GM12878 (cell line): ENCODE measurements around the gene FAAH2. TPM values are rescaled to one million over a fixed set of nuclear protein-coding genes. Genes with fewer than 3 reads are reported as not detected.

Experiments used
- ATAC-seq: fragments of 200-7000 bp; cut with Tn5 transposase; 3 replicates; pipeline ENCODE4 v1.9.1; 2020; ENCODE audit warnings: mild to moderate bottlenecking, moderate library complexity
- BruUV-seq: library from RNA; stranded (reverse); fragments of 400-500 nt; replicated peaks from 2 replicates; lab custom pipeline; 2021; lab: Mats Ljungman, UMichigan
- CTCF ChIA-PET: fragments of 300-600 bp; sonication (Branson Sonifier 250); formaldehyde crosslinking; extraction: SDS; loops from one replicate; lab custom pipeline; 2021; ENCODE audit warnings: inconsistent platforms; lab: Yijun Ruan, JAX
- POLR2A ChIA-PET: fragments of 350-600 bp; formaldehyde crosslinking; extraction: SDS; loops from one replicate; lab custom pipeline; 2021; ENCODE audit warnings: inconsistent platforms; lab: Charles Lee
- RAD21 ChIA-PET: fragments of 300-600 bp; sonication (Branson Sonifier 250); formaldehyde crosslinking; loops from one replicate; lab custom pipeline; 2023; ENCODE audit warnings: antibody characterized with exemption; ENCODE audit not compliant: unreplicated experiment; lab: Charles Lee
- SMC1A ChIA-PET: fragments of 300-600 bp; sonication (Branson Sonifier 250); formaldehyde crosslinking; loops from one replicate; lab custom pipeline; 2023; ENCODE audit not compliant: unreplicated experiment, uncharacterized antibody; lab: Charles Lee
- DNase-seq: peaks from one replicate; pipeline ENCODE4 v3.0.0-alpha.2; 2011; ENCODE audit warnings: low read depth, low spot score
- FAIRE-seq: peaks from 3 replicates; lab custom pipeline; 2011; peaks lifted over from hg19 to GRCh38; lab: Jason Lieb, UNC
- H2AFZ ChIP-seq: 2 replicates; pipeline ENCODE4 v1.6.0; 2011; ENCODE audit warnings: low read depth, low read length, control low read depth; ENCODE audit not compliant: control insufficient read depth
- H3K27ac ChIP-seq: 2 replicates; pipeline ENCODE4 v1.5.1; 2011; ENCODE audit warnings: control low read depth; ENCODE audit not compliant: control insufficient read depth, insufficient read depth
- H3K27me3 ChIP-seq, 2 experiments: replicated peaks in 1 of 2; 2 replicates each; pipeline versions ENCODE4 v1.6.0 to v1.6.1; 2011; ENCODE audit warnings: low read length in 1 of 2; ENCODE audit not compliant: control insufficient read depth in 2 of 2, insufficient read depth in 2 of 2
- H3K36me3 ChIP-seq, 2 experiments: 2 replicates each; pipeline ENCODE4 v1.5.1; 2011; ENCODE audit warnings: low read length in 1 of 2; ENCODE audit not compliant: control insufficient read depth in 2 of 2, insufficient read depth in 2 of 2
- H3K4me1 ChIP-seq: 2 replicates; pipeline ENCODE4 v1.6.1; 2011; ENCODE audit warnings: mild to moderate bottlenecking, low read length, moderate library complexity, mixed read lengths; ENCODE audit not compliant: control insufficient read depth, insufficient read depth
- H3K4me2 ChIP-seq: 2 replicates; pipeline ENCODE4 v1.6.0; 2011; ENCODE audit warnings: control low read depth; ENCODE audit not compliant: control insufficient read depth, insufficient read depth
- H3K4me3 ChIP-seq: fragments of 200-600 bp; sonication (generic); 2 replicates; pipeline ENCODE4 v1.5.1; 2016
- H3K79me2 ChIP-seq: 2 replicates; pipeline ENCODE4 v1.6.0; 2011; ENCODE audit warnings: low read length; ENCODE audit not compliant: control insufficient read depth, insufficient read depth
- H3K9ac ChIP-seq: 2 replicates; pipeline ENCODE4 v1.8.0; 2011; ENCODE audit warnings: low read length, control low read depth, mixed read lengths; ENCODE audit not compliant: control insufficient read depth, insufficient read depth
- H3K9me3 ChIP-seq: replicated peaks from 3 replicates; pipeline ENCODE4 v1.5.1; 2011; ENCODE audit warnings: mild to moderate bottlenecking, low read length; ENCODE audit not compliant: control insufficient read depth, insufficient read depth
- H4K20me1 ChIP-seq: 2 replicates; pipeline ENCODE4 v1.6.0; 2011; ENCODE audit not compliant: control insufficient read depth, insufficient read depth
- BCL11A ChIP-seq: IDR thresholded peaks from 2 replicates; pipeline ENCODE4 v1.6.1; 2011; ENCODE audit warnings: low read depth, low read length
- BMI1 ChIP-seq: fragments of 450-650 bp; IDR thresholded peaks from 2 replicates; pipeline ENCODE4 v1.6.1; 2016; ENCODE audit warnings: mild to moderate bottlenecking, moderate library complexity, borderline replicate concordance
- ESRRA ChIP-seq: IDR thresholded peaks from 2 replicates; pipeline ENCODE4 v1.6.1; 2012; ENCODE audit warnings: mild to moderate bottlenecking, low read length, improper control_type of control experiment
- KLF5 ChIP-seq: fragments of 450-650 bp; IDR thresholded peaks from 2 replicates; pipeline ENCODE4 v1.6.1; 2014; ENCODE audit warnings: mild to moderate bottlenecking; ENCODE audit not compliant: partially characterized antibody
- MEF2A ChIP-seq: IDR thresholded peaks from 2 replicates; pipeline ENCODE4 v1.6.1; 2011; ENCODE audit warnings: low read depth, mild to moderate bottlenecking, low read length, moderate library complexity; ENCODE audit not compliant: insufficient read depth
- MLLT1 ChIP-seq: fragments of 450-650 bp; IDR thresholded peaks from 2 replicates; pipeline ENCODE4 v1.6.1; 2016; ENCODE audit warnings: mild to moderate bottlenecking
- NBN ChIP-seq: fragments of 450-650 bp; IDR thresholded peaks from 2 replicates; pipeline ENCODE4 v1.6.1; 2016
- NKRF ChIP-seq: fragments of 450-650 bp; conservative IDR thresholded peaks from 2 replicates; pipeline ENCODE4 v1.6.1; 2017; ENCODE audit warnings: mild to moderate bottlenecking, moderate library complexity
- SIX5 ChIP-seq: IDR thresholded peaks from 2 replicates; pipeline ENCODE4 v1.6.1; 2011; ENCODE audit warnings: mild to moderate bottlenecking, low read depth, low read length, moderate library complexity; ENCODE audit not compliant: severe bottlenecking
- SMAD1 ChIP-seq: fragments of 450-650 bp; IDR thresholded peaks from 2 replicates; pipeline ENCODE4 v1.6.1; 2018; ENCODE audit warnings: mild to moderate bottlenecking, low read depth; ENCODE audit not compliant: partially characterized antibody
- SMAD5 ChIP-seq: IDR thresholded peaks from 2 replicates; pipeline ENCODE4 v1.6.1; 2016; ENCODE audit warnings: antibody characterized with exemption, low read depth
- SMC3 ChIP-seq: IDR thresholded peaks from 2 replicates; pipeline ENCODE4 v1.6.1; 2011; ENCODE audit warnings: low read length, improper control_type of control experiment, borderline replicate concordance
- SP1 ChIP-seq: IDR thresholded peaks from one replicate; pipeline ENCODE4 v1.6.1; 2011; ENCODE audit warnings: low read depth, low read length
- STAT3 ChIP-seq: IDR thresholded peaks from 2 replicates; pipeline ENCODE4 v1.6.1; 2011; ENCODE audit warnings: low read depth, low read length, improper control_type of control experiment
- TCF3 ChIP-seq: IDR thresholded peaks from 2 replicates; pipeline ENCODE4 v1.6.1; 2012; ENCODE audit warnings: low read depth, mild to moderate bottlenecking, low read length, borderline replicate concordance; ENCODE audit not compliant: insufficient read depth
- WGBS: methylation state at CpG from one replicate; pipeline ENCODE4 v1.1.6; 2016; ENCODE audit warnings: low lambda C conversion rate; ENCODE audit not compliant: insufficient replicate concordance, insufficient coverage; ENCODE audit errors: missing lambda C conversion rate; 5-methylcytosine and 5-hydroxymethylcytosine counted together
- in situ Hi-C: fragments of 300-500 bp; cut with MboI; formaldehyde crosslinking; loops from 9 replicates; pipeline ENCODE4 v1.14.3; 2018; ENCODE audit warnings: mixed read lengths
- intact Hi-C: fragments of 100-400 bp; cut with micrococcal nuclease; formaldehyde crosslinking; loops from one replicate; pipeline ENCODE4 v1.14.2; 2022; ENCODE audit not compliant: unreplicated experiment
- polyA plus RNA-seq, 11 experiments: library from polyadenylated mRNA; depleted of rRNA in 4 of 11; unstranded in 6 of 11; stranded (reverse) in 5 of 11; fragments of >200 nt; fragmentation: Nextera tagmentation in 4 of 11; fragmentation: Illumina TruSeq in 1 of 11; extraction: Ambion mirVana in 4 of 11; extraction: Trizol in 1 of 11; gene quantifications; 1 replicate in 1 of 11; 2 replicates in 10 of 11; pipeline versions ENCODE4 v1.2.1 to v1.2.3, GENCODE V29; 2011 to 2016; ENCODE audit warnings: inconsistent platforms in 2 of 11, missing spikeins in 2 of 11, low read depth in 1 of 11
- total RNA-seq, 4 experiments: library from RNA; depleted of rRNA in 3 of 4; stranded (reverse); fragments of >200 nt in 3 of 4; fragmentation: Illumina TruSeq in 1 of 4; extraction: Trizol in 1 of 4; gene quantifications; 2 replicates each; pipeline versions ENCODE4 v1.2.1 to v1.2.3, GENCODE V29; 2013 to 2021

FAAH2 gene
- total and polyA plus RNA-seq, 10 of the 15 experiments (the other 5 are each of a cell fraction or from before 2014, with no cell fraction given) = 0.88 to 5.4 (median 1.5) TPM

- TF ChIP-seq SMAD1 (no peak), SMAD5 (no peak), TCF3 (no peak), STAT3 (no peak), BMI1 (no peak), BCL11A (no peak), SIX5 (no peak), MEF2A (no peak), SP1 (no peak)
- no peak for ATAC-seq
- POLR2A ChIA-PET = no interaction called here
- 43% methylated on average over 2 of the region's 2 CpGs for WGBS
- H3K9me3 ChIP-seq = no peaks in the 10 kb centered on the region
- H3K79me2 ChIP-seq = no peaks in the 10 kb centered on the region
- H3K36me3 ChIP-seq = no peaks in the 10 kb centered on the region
- no TSS peak for BruUV-seq
- H3K27ac ChIP-seq = no peak overlapping the region
- CTCF ChIA-PET = no interaction called here
- in situ Hi-C loops (no loop called here), intact Hi-C loops (no loop called here)
- H3K4me1 ChIP-seq = no peaks in the 10 kb centered on the region
- no peak overlapping the region for H2AFZ ChIP-seq
- FAIRE-seq = no peak
- RAD21 ChIA-PET = no interaction called here
- no peak overlapping the region for H3K4me3 ChIP-seq
- no peak for DNase-seq
- no peaks in the 10 kb centered on the region for H3K27me3 ChIP-seq
- no peaks in the 10 kb centered on the region for H4K20me1 ChIP-seq
- no peak overlapping the region for H3K4me2 ChIP-seq
- SMC1A ChIA-PET = no interaction called here
- H3K9ac ChIP-seq = no peak overlapping the region
These were observed 161.3 kb downstream of the FAAH2 start for GRCh38 chrX:57447856-57448255.

DNA sequence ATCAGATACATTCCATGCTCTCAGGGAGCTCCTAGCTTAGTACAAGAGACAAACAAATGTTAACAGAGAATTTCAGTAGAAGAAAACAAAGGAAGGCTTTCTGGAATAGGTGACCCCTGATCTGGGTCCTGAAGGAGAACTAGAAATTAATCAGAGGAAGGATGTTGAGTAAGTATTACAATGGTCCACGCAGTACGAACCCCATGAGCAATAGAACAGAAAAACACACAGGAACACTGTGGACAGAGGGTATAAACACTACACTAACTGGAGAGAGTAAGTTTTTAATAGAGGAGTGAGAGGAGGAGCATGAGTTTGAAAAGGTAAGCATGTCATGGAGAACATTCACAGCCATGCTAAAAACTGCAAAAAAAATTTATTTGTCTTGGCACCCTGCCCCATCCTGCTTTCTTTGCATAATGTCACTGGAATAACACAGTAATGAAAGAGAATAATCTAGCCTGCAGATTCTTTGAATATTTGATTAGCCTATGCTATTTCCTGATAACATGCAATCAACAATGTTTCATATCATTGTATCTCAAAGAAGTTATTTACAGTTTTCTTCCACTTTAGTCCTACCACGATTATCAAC lies 165.0 kb downstream of the FAAH2 start:
- Histone ChIP-seq H3K27ac (no peak overlapping the region), H3K79me2 (no peaks in the 10 kb centered on the region), H2AFZ (no peak overlapping the region), H3K27me3 (no peaks in the 10 kb centered on the region), H3K4me1 (no peaks in the 10 kb centered on the region), H3K9me3 (no peaks in the 10 kb centered on the region), H3K4me2 (no peak overlapping the region), H3K4me3 (no peak overlapping the region), H3K36me3 (no peaks in the 10 kb centered on the region), H4K20me1 (no peaks in the 10 kb centered on the region), H3K9ac (no peak overlapping the region)
- ATAC-seq (no peak), DNase-seq (no peak), FAIRE-seq (no peak)
- in situ Hi-C loops = loop anchor here (10.0 to 25.0 kb wide), 2 partner anchors 297 to 639 kb away; no protein-coding TSS in a partner anchor
- RAD21 ChIA-PET = no interaction called here
- WGBS = 28% methylated on average over 3 of the region's 3 CpGs
- SMC1A ChIA-PET = no interaction called here
- CTCF ChIA-PET = interaction anchor here (1.0 to 1.6 kb wide), 2 partner anchors 123 to 663 kb away, joined by 3 to 4 read pairs; no protein-coding TSS in a partner anchor
- intact Hi-C loops = loop anchor here (5.0 to 10.0 kb wide), 2 partner anchors 164 to 457 kb away; partner anchors contain the start of genes FAAH2 and SPIN3
- BruUV-seq = no TSS peak
- POLR2A ChIA-PET = no interaction called here
- TF ChIP-seq ESRRA = no peak
- TF ChIP-seq NBN = no peak
- no peak for TF ChIP-seq MLLT1
- TF ChIP-seq KLF5 = no peak
- no peak for TF ChIP-seq NKRF
- no peak for TF ChIP-seq SMC3
